Testis (tissue), 2 donors: ENCODE results near the gene PMM2.

Experiments
- POLR2A ChIP-seq: fragments of 450-650 bp; IDR thresholded peaks from one replicate; pipeline ENCODE4 v1.6.1; 2017; ENCODE audit warnings: antibody characterized with exemption, mild to moderate bottlenecking, moderate library complexity
- TF ChIP-seq, protein P1 (sequence below), 3 experiments: fragments of 450-650 bp in 2 of 3; fragments of 200-600 bp in 1 of 3; sonication (generic) in 1 of 3; IDR thresholded peaks; one replicate each; pipeline ENCODE4 v1.5.1; 2016 to 2019; ENCODE audit warnings: antibody characterized with exemption in 3 of 3, mild to moderate bottlenecking in 2 of 3, moderate library complexity in 1 of 3

DNA sequence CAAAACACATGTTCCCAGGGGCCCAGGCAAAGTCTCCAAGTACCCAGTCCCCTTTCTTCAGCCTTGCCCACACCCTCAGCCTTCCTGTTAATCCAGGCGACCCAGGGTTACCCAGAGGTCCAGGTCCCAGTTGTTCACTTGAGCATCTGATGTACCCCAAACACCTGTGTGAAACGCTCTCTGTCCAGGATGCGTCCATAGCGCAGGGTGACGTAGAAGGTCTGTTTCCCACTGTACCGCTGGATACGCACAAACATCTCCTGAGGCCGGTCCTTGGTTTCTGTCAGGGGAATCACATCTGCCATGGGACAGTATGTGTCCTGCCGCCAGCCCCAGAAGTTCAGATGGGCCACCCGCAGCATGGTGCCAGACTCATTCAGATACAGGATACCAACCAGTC, 1.8 kb upstream of the PMM2 start:
- TF ChIP-seq POLR2A = no peak
- TF ChIP-seq, protein P1, sequence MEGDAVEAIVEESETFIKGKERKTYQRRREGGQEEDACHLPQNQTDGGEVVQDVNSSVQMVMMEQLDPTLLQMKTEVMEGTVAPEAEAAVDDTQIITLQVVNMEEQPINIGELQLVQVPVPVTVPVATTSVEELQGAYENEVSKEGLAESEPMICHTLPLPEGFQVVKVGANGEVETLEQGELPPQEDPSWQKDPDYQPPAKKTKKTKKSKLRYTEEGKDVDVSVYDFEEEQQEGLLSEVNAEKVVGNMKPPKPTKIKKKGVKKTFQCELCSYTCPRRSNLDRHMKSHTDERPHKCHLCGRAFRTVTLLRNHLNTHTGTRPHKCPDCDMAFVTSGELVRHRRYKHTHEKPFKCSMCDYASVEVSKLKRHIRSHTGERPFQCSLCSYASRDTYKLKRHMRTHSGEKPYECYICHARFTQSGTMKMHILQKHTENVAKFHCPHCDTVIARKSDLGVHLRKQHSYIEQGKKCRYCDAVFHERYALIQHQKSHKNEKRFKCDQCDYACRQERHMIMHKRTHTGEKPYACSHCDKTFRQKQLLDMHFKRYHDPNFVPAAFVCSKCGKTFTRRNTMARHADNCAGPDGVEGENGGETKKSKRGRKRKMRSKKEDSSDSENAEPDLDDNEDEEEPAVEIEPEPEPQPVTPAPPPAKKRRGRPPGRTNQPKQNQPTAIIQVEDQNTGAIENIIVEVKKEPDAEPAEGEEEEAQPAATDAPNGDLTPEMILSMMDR (IDR thresholded peaks at IDR 0.05) = no peak
